ENCODE results near the gene PPP2R2C. TPM values are rescaled to one million over a fixed set of nuclear protein-coding genes. Genes with fewer than 3 reads are reported as not detected.

PPP2R2C gene
- total RNA-seq, 1 experiment from 2014 or later, result 32.9 TPM

DNA sequence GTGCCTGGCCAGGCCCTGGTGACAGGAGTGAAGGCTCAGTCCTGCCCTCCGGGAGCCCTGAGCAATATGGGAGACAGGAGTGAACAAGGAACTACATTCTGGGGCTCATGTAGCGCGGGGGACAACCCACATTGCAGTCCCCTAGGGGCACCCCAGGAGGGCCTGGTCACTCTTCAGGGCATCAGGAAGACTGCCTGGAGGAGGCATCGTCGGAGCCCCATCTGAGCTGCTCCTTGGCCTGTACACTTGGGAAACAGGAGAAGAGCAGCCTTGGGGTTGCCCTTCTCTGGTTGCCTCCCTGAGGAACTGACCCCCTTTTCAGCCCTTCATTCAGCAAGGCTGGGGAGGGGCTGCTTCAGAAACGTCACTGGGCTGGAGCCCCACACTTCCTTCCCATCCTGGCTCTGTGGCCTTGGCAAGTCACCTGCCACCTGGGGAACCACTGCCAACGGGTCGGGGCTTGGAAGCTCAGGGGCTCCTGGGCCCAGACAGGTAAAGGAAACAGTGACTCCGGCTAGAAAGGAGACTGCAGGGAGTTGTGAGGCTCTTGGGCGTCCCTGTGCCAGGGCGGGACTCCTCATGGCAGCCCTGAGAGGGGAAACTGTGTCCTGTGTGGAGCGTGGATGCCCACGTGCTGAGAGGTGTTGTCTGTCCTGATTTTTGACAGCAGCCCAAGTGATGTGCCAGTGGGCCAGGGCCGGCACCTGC, 192.7 kb downstream of the PPP2R2C start:
- H3K79me2 ChIP-seq (ENCODE audit: insufficient read depth, low read length), result no peaks in the 10 kb centered on the region
- ATAC-seq (no peak), DNase-seq (ENCODE audit: low read depth, low spot score) (no peak)
- H3K27me3 ChIP-seq (ENCODE audit: insufficient read depth, low read length), result no peaks in the 10 kb centered on the region
- CTCF ChIA-PET, result no interaction called here
- H3K4me2 ChIP-seq (ENCODE audit: low read length), result no peak overlapping the region
- no peak overlapping the region for H3K4me3 ChIP-seq (replicated peaks in 1 of 2; ENCODE audit: low read depth in 1 of 2, low read length in 2 of 2)
- no peak overlapping the region for H3K9ac ChIP-seq (ENCODE audit: low read length)
- BruUV-seq (replicated peaks), result no TSS peak
- no peak overlapping the region for H2AFZ ChIP-seq (ENCODE audit: low read depth, low read length, poor library complexity, severe bottlenecking)
- H3K9me2 ChIP-seq (ENCODE audit: insufficient read depth), result no peaks in the 10 kb centered on the region
- TF ChIP-seq EZH2phosphoT487 (IDR thresholded peaks at IDR 0.05; ENCODE audit: borderline replicate concordance) (no peak), POLR2AphosphoS5 (IDR thresholded peaks at IDR 0.05; ENCODE audit: low read depth, low read length) (no peak), TCF7L2 (IDR thresholded peaks at IDR 0.05; ENCODE audit: borderline replicate concordance, extremely low read depth, insufficient read depth, insufficient read length) (no peak), JUND (IDR thresholded peaks at IDR 0.05) (no peak), ZNF274 (IDR thresholded peaks at IDR 0.05; ENCODE audit: low read depth, low read length) (no peak), SRF (IDR thresholded peaks at IDR 0.05; ENCODE audit: low read depth) (no peak), CBX3 (IDR thresholded peaks at IDR 0.05; ENCODE audit: low read depth) (no peak), RAD21 (IDR thresholded peaks at IDR 0.05; ENCODE audit: low read depth) (no peak), SIN3A (IDR thresholded peaks at IDR 0.05; ENCODE audit: low read depth) (no peak), ELF1 (IDR thresholded peaks at IDR 0.05; ENCODE audit: borderline replicate concordance, low read depth) (no peak)
- TF ChIP-seq, protein P1, sequence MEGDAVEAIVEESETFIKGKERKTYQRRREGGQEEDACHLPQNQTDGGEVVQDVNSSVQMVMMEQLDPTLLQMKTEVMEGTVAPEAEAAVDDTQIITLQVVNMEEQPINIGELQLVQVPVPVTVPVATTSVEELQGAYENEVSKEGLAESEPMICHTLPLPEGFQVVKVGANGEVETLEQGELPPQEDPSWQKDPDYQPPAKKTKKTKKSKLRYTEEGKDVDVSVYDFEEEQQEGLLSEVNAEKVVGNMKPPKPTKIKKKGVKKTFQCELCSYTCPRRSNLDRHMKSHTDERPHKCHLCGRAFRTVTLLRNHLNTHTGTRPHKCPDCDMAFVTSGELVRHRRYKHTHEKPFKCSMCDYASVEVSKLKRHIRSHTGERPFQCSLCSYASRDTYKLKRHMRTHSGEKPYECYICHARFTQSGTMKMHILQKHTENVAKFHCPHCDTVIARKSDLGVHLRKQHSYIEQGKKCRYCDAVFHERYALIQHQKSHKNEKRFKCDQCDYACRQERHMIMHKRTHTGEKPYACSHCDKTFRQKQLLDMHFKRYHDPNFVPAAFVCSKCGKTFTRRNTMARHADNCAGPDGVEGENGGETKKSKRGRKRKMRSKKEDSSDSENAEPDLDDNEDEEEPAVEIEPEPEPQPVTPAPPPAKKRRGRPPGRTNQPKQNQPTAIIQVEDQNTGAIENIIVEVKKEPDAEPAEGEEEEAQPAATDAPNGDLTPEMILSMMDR (IDR thresholded peaks at IDR 0.05 in 2 of 3, conservative IDR thresholded peaks at IDR 0.05 in 1 of 3; ENCODE audit: borderline replicate concordance in 1 of 3, insufficient read depth in 1 of 3, low read depth in 2 of 3, low read length in 2 of 3), result no peak
- H3K9me3 ChIP-seq (ENCODE audit: control insufficient read depth in 1 of 2, insufficient read depth in 1 of 2, low read depth in 1 of 2, low read length in 2 of 2), result no peaks in the 10 kb centered on the region
- H3K4me1 ChIP-seq (ENCODE audit: control insufficient read depth in 1 of 2, insufficient read depth in 2 of 2, low read length in 2 of 2), result no peaks in the 10 kb centered on the region
- no peaks in the 10 kb centered on the region for H4K20me1 ChIP-seq (ENCODE audit: insufficient read depth)
- no peak overlapping the region for H3K27ac ChIP-seq (ENCODE audit: low read depth, low read length)
- POLR2A ChIA-PET, result no interaction called here
- RAD21 ChIA-PET (ENCODE audit: low non-redundant PET in 1 of 2, low total read pairs in 2 of 2, uncharacterized antibody in 2 of 2, unreplicated experiment in 2 of 2), result no interaction called here
- intact Hi-C loops (cut with micrococcal nuclease), result no loop called here
- no peaks in the 10 kb centered on the region for H3K36me3 ChIP-seq (ENCODE audit: control insufficient read depth in 1 of 2, insufficient read depth in 2 of 2, low read length in 2 of 2)

Measured in HCT116 (cell line).